ENCODE measurements around the gene LIPG. TPM values are rescaled to one million over a fixed set of nuclear protein-coding genes. Genes with fewer than 3 reads are reported as not detected.

The LIPG gene
- total RNA-seq, 1 donor from 2014 or later: 1.7 TPM

DNA sequence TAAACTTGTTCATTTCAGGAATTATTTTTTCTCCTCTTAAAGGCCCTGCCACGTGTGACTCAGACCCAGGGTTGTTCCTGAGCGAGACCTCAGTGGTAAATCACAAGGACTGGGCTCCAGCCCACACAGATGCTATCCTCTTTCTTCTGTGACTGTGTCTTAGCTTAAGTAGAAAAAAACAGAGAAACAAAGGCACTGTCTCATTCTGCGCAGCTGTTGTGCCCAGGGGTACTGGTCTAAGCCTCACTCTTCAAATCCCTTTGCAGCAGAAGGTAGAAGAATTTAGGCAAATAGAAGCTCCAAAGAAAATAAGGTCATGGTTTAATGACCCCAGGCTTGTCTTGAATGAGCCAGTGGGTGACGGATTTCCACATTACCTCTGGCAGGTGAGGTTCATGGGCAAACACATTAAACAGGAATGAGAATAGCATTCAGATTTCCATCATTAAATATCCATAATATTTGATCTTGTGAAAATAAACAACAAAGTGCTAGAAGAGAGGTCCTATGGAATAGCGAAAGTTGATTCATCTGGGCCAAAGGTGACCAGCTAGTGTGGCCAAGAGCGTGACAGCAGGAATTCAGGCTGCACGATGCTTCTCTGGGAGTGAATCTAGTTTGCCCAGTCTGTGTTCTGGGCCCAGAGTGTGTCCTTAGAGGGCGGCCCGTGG is 63.3 kb downstream of the LIPG start:
- DNase-seq (ENCODE audit: low spot score): no peak
- intact Hi-C loops (cut with DNase I): no loop called here

DNA sequence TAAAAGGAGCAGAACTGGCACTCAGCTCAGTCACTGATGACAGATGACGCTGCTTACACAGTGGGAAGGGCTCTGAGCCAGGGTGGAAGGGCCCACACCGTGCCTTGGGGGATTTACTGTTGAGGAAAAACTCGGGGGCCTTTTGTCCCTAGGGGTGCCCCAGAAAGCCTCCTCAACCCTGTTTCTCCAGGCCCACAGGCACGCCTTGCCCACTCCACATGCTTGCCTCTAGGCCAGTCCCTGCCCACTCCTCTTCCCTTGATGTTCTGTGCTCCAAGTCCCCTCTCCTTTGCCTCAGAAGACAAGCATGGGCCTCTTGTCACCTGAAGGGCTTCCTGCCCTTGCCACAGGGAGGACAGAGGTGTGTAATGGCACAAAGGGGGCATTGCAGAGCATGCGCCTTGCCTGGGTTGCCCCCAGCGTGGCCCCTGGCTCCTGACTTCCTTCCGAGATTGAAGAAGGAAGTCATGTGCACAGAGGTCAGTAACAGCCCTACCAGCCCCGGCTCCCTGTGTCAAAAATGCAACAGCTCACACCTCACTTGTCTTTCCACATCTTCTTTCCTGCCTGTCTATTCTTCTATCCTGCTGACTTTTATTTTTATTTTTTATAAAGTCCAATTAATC is 65.1 kb downstream of the LIPG start:
- intact Hi-C loops (cut with DNase I): no loop called here
- no peak for DNase-seq (ENCODE audit: low spot score)

DNA sequence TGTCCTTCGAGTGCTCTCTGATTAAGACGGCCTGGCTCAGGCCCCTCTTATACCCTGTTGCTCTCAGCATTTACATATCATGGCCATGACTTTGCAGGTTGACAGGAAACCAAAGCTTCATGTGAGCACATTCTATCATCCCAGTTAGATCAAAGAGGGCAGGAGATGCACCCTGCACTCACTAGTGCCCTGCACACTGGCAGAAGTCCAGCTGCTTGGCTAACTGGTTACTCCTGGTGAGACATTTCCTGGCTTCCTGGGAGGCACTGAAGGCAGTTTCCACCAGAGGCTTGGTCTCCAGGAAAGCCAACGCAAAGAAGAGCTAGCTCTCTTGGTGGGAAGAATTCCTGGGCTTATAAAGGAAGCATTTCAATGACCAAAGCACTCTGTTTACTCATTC is 66.3 kb downstream of the LIPG start:
- no peak for DNase-seq (ENCODE audit: low spot score)
- intact Hi-C loops (cut with DNase I): no loop called here

DNA sequence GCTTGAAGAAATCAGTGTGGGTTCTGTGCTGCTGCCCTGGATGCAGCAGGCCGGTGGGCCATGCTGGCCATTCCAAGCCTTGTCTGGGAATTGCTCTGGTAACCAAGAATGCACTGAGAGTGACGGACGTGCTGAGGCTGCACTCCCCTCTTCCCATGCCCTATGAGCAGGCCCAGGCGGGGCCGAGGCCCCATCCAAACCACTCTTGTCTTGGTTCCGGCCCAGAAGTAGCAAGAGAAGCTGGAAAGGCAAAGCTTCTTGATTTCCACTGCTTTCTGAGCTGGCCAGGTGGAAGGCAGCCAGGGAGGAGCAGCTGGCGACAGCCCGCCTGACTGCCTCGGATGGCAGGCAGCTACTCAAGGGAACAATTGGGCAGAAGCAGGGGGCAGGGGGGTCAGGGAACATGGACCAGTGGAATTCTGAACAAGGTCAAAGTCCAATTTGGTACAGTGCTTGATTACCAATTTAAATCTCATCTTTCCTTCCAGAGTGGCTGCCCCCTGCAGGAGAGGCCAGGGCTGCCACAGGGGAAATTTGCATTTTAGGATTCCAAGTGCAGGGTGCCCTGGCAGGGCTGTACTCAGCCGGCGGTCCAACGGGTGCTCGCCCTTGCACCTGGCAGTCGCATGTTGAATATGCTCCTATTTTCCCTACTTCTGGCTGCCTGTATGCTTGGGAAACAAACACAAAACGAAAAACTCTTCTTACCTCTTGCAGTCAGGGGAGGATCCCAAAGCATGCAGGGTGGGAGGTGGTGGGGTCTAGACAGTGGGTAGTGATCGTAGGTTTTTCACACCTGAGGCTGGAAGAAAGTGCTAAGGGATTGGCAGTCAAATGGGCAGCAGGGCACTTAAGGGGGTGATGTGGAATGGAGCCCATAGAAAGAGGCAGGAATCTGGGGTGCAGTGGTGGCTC is 67.3 kb downstream of the LIPG start:
- no peak for DNase-seq (ENCODE audit: low spot score)
- intact Hi-C loops (cut with DNase I): no loop called here

DNA sequence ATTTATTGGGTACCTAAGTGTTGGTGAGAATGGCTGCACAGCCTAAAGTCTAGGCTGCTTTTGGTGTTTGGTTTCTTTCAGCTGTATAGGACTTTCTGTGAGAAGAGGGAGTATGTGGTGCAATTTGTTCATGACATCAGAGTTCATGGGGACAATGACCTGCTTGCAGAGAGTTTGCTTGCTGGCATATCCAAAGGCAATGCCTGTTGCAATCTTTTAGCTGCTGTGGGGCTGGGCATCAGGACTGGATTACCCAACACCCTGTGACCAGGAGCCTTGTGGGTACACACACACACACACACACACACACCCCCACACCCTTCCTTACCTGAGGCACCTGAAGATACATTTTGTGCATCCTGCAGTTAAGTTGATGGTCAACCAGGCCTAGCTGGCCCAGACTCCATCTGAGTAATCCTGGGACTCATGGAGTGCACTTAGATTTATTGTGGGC is 68.4 kb downstream of the LIPG start:
- DNase-seq (ENCODE audit: low spot score): no peak
- intact Hi-C loops (cut with DNase I): no loop called here

- no peak for DNase-seq (ENCODE audit: low spot score)
- intact Hi-C loops (cut with DNase I): no loop called here
These were observed 69.4 kb downstream of the LIPG start for GRCh38 chr18:49631146-49631866.

DNA sequence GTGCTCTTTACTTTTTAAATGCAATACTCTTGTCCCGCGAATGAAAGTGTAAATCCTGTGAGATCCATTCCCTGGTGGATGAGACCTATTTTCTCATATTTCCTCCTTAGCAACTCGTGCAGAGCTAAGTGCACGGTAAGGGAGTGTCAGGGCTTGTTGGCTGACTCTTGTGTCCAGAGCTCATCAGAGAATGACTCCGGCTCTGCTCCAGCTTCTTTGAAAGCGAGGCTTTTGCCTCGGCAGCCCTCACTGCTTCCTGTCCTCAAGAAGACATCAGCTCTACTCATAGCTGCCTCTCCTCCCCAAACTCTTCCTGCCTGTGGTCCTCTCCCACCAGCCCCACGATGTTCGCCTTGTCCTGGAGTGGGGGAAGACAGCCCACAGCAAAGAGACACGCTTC is 70.7 kb downstream of the LIPG start:
- DNase-seq (ENCODE audit: low spot score): peak; percentile 70
- intact Hi-C loops (cut with DNase I): no loop called here

DNA sequence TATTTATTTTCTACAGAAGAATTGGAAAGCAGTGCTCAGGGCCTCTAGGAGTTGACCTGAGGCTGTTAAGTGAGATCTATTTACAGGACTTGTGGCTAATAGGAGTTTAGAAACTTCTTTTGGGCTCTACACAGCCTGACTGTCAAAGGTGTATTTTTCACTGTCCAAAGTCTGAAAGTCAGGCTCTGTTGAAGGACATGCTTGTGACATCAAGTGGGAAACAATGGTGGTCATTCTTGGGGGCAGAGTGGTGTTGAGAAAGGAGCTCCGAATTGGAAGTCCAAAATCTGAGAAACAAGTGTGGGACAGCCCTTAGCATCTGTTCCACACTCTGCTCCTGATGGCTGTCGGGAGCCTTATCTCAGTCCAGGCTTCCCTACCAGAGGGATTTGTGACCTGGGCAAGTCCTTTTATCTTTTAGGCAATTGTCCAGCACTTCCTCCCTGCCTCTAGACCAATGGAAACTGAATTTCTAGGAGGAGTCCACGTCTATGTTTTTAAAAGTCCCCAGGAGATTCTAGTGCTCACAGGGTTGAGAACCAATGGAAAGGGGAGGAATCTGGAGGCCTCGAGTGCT is 76.4 kb downstream of the LIPG start:
- DNase-seq (ENCODE audit: low spot score): no peak
- intact Hi-C loops (cut with DNase I): no loop called here

DNA sequence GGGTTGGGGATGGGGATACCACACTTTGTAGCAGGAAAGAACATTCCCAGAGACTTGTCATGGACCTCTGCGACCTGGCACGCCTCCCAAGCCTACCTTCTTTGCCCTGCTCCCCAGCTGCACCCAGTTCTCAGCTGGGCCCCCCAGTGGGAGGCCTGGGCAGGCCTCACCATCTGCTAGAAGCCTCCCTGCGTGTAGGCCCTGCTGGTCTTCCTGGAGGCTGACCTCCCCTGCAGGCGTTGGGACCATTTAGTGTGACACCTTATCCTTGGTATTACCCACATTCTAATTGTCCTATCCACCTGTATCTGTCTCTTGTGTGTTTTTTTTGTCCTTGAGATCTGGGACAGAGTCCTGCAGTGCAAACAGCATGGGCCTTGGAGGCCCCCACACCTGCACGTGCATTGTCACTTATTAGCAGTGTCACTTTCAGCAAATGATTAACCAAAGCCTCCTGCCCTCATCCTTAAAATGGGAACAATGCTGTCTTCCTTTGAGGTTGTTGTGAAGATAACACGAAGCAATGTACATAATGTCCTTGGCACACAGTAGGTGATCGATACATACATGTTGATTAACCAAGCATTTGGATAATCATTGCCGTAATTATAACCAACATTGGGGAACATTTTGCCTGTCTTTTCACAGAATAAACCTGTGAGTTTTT is 77.2 kb downstream of the LIPG start:
- DNase-seq (ENCODE audit: low spot score): no peak

GRCh38 chr18:49639643-49640391 is 78.0 kb downstream of the LIPG start:
- intact Hi-C loops (cut with DNase I): no loop called here
- no peak for DNase-seq (ENCODE audit: low spot score)

More for the DNA sequence above, 77.2 kb downstream of the LIPG start:
- intact Hi-C loops (cut with DNase I): no loop called here

- no peak for DNase-seq (ENCODE audit: low spot score)
- intact Hi-C loops (cut with DNase I): no loop called here
These were observed 78.9 kb downstream of the LIPG start for GRCh38 chr18:49640741-49641140.

GRCh38 chr18:49645196-49645595 is 83.3 kb downstream of the LIPG start:
- intact Hi-C loops (cut with DNase I): no loop called here
- DNase-seq (ENCODE audit: low spot score): no peak

- intact Hi-C loops (cut with DNase I): no loop called here
- peak; percentile 78 for DNase-seq (ENCODE audit: low spot score)
These were observed 84.0 kb downstream of the LIPG start for GRCh38 chr18:49645841-49646351.

- intact Hi-C loops (cut with DNase I): no loop called here
- no peak for DNase-seq (ENCODE audit: low spot score)
These were observed 85.0 kb downstream of the LIPG start for GRCh38 chr18:49646873-49647272.

DNA sequence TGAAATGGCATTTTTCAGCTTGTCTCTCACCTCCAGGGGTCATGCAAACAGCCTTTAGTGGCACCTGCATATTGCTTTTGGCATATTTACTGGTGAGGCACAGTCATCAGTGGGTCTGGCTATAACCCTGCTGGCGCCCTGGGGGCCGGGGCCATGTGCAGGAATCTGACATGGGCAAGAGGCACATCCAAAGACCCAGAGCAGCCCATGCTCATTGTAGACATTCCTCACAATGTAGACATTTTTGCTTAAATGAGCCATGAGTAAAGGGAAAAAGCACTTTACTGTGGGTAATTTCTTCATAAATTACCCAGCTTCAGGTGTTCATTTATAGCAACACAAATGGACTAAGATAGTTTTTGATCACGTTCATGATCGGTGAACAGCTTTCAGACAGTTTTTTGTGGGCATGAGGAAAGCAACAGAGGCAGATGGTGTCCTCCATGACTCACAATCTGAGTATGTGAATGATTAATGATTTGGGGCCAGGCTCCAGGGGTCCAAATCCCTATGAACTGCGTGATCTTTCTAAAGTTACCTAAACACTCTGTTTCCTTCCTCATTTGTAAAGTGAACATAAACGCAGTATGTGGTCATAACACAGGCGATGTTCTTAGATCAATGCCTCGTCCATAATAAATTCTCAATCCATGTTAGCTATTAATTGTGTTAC is 85.8 kb downstream of the LIPG start:
- intact Hi-C loops (cut with DNase I): no loop called here
- no peak for DNase-seq (ENCODE audit: low spot score)

DNA sequence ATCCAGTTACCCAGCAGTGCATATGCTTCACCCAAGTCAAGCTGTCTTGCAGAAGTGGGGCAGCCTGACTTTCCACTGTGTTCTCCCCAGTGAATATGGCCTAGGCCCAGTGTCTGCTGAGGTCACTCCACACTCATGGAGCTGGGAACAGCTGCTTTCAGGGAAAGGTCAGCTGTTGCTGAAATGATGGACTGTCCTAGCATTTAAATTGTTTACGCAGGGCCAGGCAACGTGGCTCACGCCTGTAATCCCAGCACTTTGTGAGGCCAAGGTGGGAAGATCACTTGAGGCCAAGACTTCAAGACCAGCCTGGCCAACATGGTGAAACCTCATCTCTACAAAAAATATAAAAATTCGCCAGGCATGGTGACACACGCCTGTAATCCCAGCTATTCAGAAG is 86.5 kb downstream of the LIPG start:
- no peak for DNase-seq (ENCODE audit: low spot score)
- intact Hi-C loops (cut with DNase I): no loop called here

Data from cardiac septum (tissue), 1 donor.